Lower leg skin (tissue), 4 donors: ENCODE data around the gene CTSL. TPM values are rescaled to one million over a fixed set of nuclear protein-coding genes. Genes with fewer than 3 reads are reported as not detected.

Source experiments
- DNase-seq, 2 donors: peaks; one replicate each; pipeline ENCODE4 v3.0.0-alpha.2; 2019; ENCODE audit warnings: low spot score in 2 of 2
- H3K4me3 ChIP-seq: fragments of 200-600 bp; sonication (generic); 2 replicates; pipeline ENCODE4 v1.5.1; 2017; ENCODE audit warnings: mild to moderate bottlenecking, low read depth; ENCODE audit not compliant: poor library complexity, severe bottlenecking
- CTCF ChIP-seq, 3 donors: fragments of 450-650 bp; IDR thresholded peaks; one replicate each; pipeline ENCODE4 v1.5.1; 2016; ENCODE audit warnings: antibody characterized with exemption in 3 of 3, mild to moderate bottlenecking in 3 of 3, moderate library complexity in 2 of 3
- POLR2A ChIP-seq, 2 donors: fragments of 450-650 bp; IDR thresholded peaks; one replicate each; pipeline ENCODE4 v1.6.1; 2016 to 2017; ENCODE audit warnings: antibody characterized with exemption in 2 of 2, mild to moderate bottlenecking in 1 of 2, moderate library complexity in 1 of 2
- WGBS, 2 donors: methylation state at CpG; one replicate each; pipeline ENCODE4 v1.1.5; 2018; 5-methylcytosine and 5-hydroxymethylcytosine counted together
- intact Hi-C: fragments of 100-400 bp; cut with DNase I; formaldehyde crosslinking; loops from one replicate; pipeline ENCODE4 v1.15.0; 2023; ENCODE audit warnings: low total_unique reads
- total RNA-seq, 4 donors: library from RNA; depleted of rRNA; stranded (reverse); fragments of >200 nt; gene quantifications; one replicate each; pipeline ENCODE4 v1.1.0, GENCODE V29; 2016

CTSL gene
- total RNA-seq, 4 donors from 2014 or later = 22.0 to 41.3 (median 33.8) TPM

GRCh38 chr9:87708546-87708945 lies 17.4 kb upstream of the CTSL start:
- no peak for TF ChIP-seq POLR2A (IDR thresholded peaks at IDR 0.05)
- no peak for TF ChIP-seq CTCF (IDR thresholded peaks at IDR 0.05)
- intact Hi-C loops = no loop called here
- H3K4me3 ChIP-seq = no peak overlapping the region
- no peak for DNase-seq
- 82 to 87% methylated on average over 5 of the region's 5 CpGs for WGBS, 2 donors

- TF ChIP-seq POLR2A (IDR thresholded peaks at IDR 0.05) (no peak), CTCF (IDR thresholded peaks at IDR 0.05) (no peak)
- intact Hi-C loops = no loop called here
- 81 to 84% methylated on average over 7 of the region's 7 CpGs for WGBS, 2 donors
- no peak overlapping the region for H3K4me3 ChIP-seq
- DNase-seq = no peak
Measured at GRCh38 chr9:87708986-87709728, 16.8 kb upstream of the CTSL start.

- intact Hi-C loops = no loop called here
- WGBS, 2 donors = 83 to 89% methylated on average over 5 of the region's 5 CpGs
- no peak for DNase-seq
- H3K4me3 ChIP-seq = no peak overlapping the region
- TF ChIP-seq POLR2A (IDR thresholded peaks at IDR 0.05) (no peak), CTCF (IDR thresholded peaks at IDR 0.05) (no peak)
Measured at GRCh38 chr9:87710443-87710842, 15.5 kb upstream of the CTSL start.

- no peak for TF ChIP-seq POLR2A (IDR thresholded peaks at IDR 0.05)
- no peak for TF ChIP-seq CTCF (IDR thresholded peaks at IDR 0.05)
- WGBS, 2 donors = 44 to 64% methylated on average over 9 of the region's 9 CpGs
- no peak overlapping the region for H3K4me3 ChIP-seq
- intact Hi-C loops = no loop called here
- DNase-seq = peak; percentile 57 to 93
Measured at GRCh38 chr9:87711857-87712800, 13.8 kb upstream of the CTSL start.

- no peak for TF ChIP-seq POLR2A (IDR thresholded peaks at IDR 0.05)
- TF ChIP-seq CTCF (IDR thresholded peaks at IDR 0.05) = no peak
- no peak overlapping the region for H3K4me3 ChIP-seq
- no peak for DNase-seq
- 90 to 94% methylated on average over 6 of the region's 6 CpGs for WGBS, 2 donors
- intact Hi-C loops = no loop called here
Measured at GRCh38 chr9:87712801-87713277, 13.1 kb upstream of the CTSL start.
